Activated naive CD8-positive, alpha-beta T cell (primary cell): ENCODE results near the gene HHAT.

Experiments
- H3K27ac Mint-ChIP-seq: one replicate; pipeline ENCODE4 v1.8.0; 2021; ENCODE audit warnings: mixed read lengths
- H3K27me3 Mint-ChIP-seq: one replicate; pipeline ENCODE4 v1.8.0; 2021; ENCODE audit warnings: mixed read lengths
- H3K36me3 Mint-ChIP-seq: one replicate; pipeline ENCODE4 v1.8.0; 2021; ENCODE audit warnings: mixed read lengths
- H3K4me1 Mint-ChIP-seq: one replicate; pipeline ENCODE4 v1.8.0; 2021; ENCODE audit warnings: low read depth, mixed read lengths
- H3K4me3 Mint-ChIP-seq: one replicate; pipeline ENCODE4 v1.8.0; 2021; ENCODE audit warnings: mild to moderate bottlenecking, mixed read lengths
- H3K9me3 Mint-ChIP-seq: one replicate; pipeline ENCODE4 v1.8.0; 2021; ENCODE audit warnings: low read depth, mixed read lengths

HHAT gene

GRCh38 chr1:210596641-210597040 is 267.9 kb downstream of the HHAT start:
- Mint-ChIP-seq H3K36me3 (peaks cover 7% of the 10 kb centered on the region), H3K27ac (no peak overlapping the region), H3K4me3 (no peak overlapping the region), H3K4me1 (no peaks in the 10 kb centered on the region), H3K9me3 (peaks cover 3% of the 10 kb centered on the region), H3K27me3 (no peaks in the 10 kb centered on the region)

GRCh38 chr1:210597555-210598134 is 268.9 kb downstream of the HHAT start:
- Mint-ChIP-seq H3K36me3 (peaks cover 10% of the 10 kb centered on the region), H3K27me3 (no peaks in the 10 kb centered on the region), H3K4me1 (no peaks in the 10 kb centered on the region), H3K4me3 (no peak overlapping the region), H3K9me3 (no peaks in the 10 kb centered on the region), H3K27ac (no peak overlapping the region)

GRCh38 chr1:210598135-210598652 is 269.5 kb downstream of the HHAT start:
- Mint-ChIP-seq H3K9me3 (no peaks in the 10 kb centered on the region), H3K4me1 (no peaks in the 10 kb centered on the region), H3K36me3 (peaks cover 10% of the 10 kb centered on the region), H3K27ac (no peak overlapping the region), H3K4me3 (no peak overlapping the region), H3K27me3 (no peaks in the 10 kb centered on the region)

- Mint-ChIP-seq H3K9me3 (no peaks in the 10 kb centered on the region), H3K27me3 (no peaks in the 10 kb centered on the region), H3K4me1 (no peaks in the 10 kb centered on the region), H3K36me3 (peaks cover 10% of the 10 kb centered on the region), H3K27ac (no peak overlapping the region), H3K4me3 (no peak overlapping the region)
Observed at GRCh38 chr1:210600421-210601159, 271.9 kb downstream of the HHAT start.

GRCh38 chr1:210603123-210603522 is 274.4 kb downstream of the HHAT start:
- Mint-ChIP-seq H3K4me3 (no peak overlapping the region), H3K27ac (no peak overlapping the region), H3K4me1 (no peaks in the 10 kb centered on the region), H3K9me3 (peaks cover 6% of the 10 kb centered on the region), H3K36me3 (peaks cover 10% of the 10 kb centered on the region), H3K27me3 (no peaks in the 10 kb centered on the region)

GRCh38 chr1:210605099-210605498 is 276.4 kb downstream of the HHAT start:
- Mint-ChIP-seq H3K9me3 (peaks cover 6% of the 10 kb centered on the region), H3K4me1 (no peaks in the 10 kb centered on the region), H3K36me3 (peaks cover 2% of the 10 kb centered on the region), H3K4me3 (no peak overlapping the region), H3K27me3 (no peaks in the 10 kb centered on the region), H3K27ac (no peak overlapping the region)

GRCh38 chr1:210607361-210607760 is 278.7 kb downstream of the HHAT start:
- H3K9me3 Mint-ChIP-seq: peaks cover 11% of the 10 kb centered on the region
- H3K4me3 Mint-ChIP-seq: no peak overlapping the region

GRCh38 chr1:210608767-210609166 is 280.1 kb downstream of the HHAT start:
- Mint-ChIP-seq H3K4me1 (no peaks in the 10 kb centered on the region), H3K27ac (no peak overlapping the region), H3K27me3 (no peaks in the 10 kb centered on the region), H3K9me3 (peaks cover 11% of the 10 kb centered on the region), H3K4me3 (no peak overlapping the region), H3K36me3 (peaks cover 2% of the 10 kb centered on the region)

More at GRCh38 chr1:210607361-210607760, 278.7 kb downstream of the HHAT start:
- H3K4me1 Mint-ChIP-seq: no peaks in the 10 kb centered on the region
- peaks cover 2% of the 10 kb centered on the region for H3K36me3 Mint-ChIP-seq
- no peak overlapping the region for H3K27ac Mint-ChIP-seq
- no peaks in the 10 kb centered on the region for H3K27me3 Mint-ChIP-seq

- H3K36me3 Mint-ChIP-seq: peaks cover 2% of the 10 kb centered on the region
- no peak overlapping the region for H3K27ac Mint-ChIP-seq
- no peaks in the 10 kb centered on the region for H3K27me3 Mint-ChIP-seq
- H3K4me1 Mint-ChIP-seq: no peaks in the 10 kb centered on the region
- H3K9me3 Mint-ChIP-seq: peaks cover 5% of the 10 kb centered on the region
- H3K4me3 Mint-ChIP-seq: no peak overlapping the region
Observed at GRCh38 chr1:210616356-210616755, 287.7 kb downstream of the HHAT start.

- peaks cover under 1% of the 10 kb centered on the region for H3K9me3 Mint-ChIP-seq
- no peaks in the 10 kb centered on the region for H3K27me3 Mint-ChIP-seq
- H3K4me1 Mint-ChIP-seq: no peaks in the 10 kb centered on the region
- H3K27ac Mint-ChIP-seq: no peak overlapping the region
- H3K36me3 Mint-ChIP-seq: no peaks in the 10 kb centered on the region
- no peak overlapping the region for H3K4me3 Mint-ChIP-seq
Observed at GRCh38 chr1:210617293-210617692, 288.6 kb downstream of the HHAT start.

GRCh38 chr1:210618369-210618768 is 289.7 kb downstream of the HHAT start:
- H3K36me3 Mint-ChIP-seq: no peaks in the 10 kb centered on the region

GRCh38 chr1:210620867-210621488 is 292.3 kb downstream of the HHAT start:
- Mint-ChIP-seq H3K27me3 (no peaks in the 10 kb centered on the region), H3K4me1 (no peaks in the 10 kb centered on the region), H3K9me3 (no peaks in the 10 kb centered on the region), H3K27ac (no peak overlapping the region), H3K36me3 (peaks cover 2% of the 10 kb centered on the region), H3K4me3 (no peak overlapping the region)

More at GRCh38 chr1:210618369-210618768, 289.7 kb downstream of the HHAT start:
- H3K4me3 Mint-ChIP-seq: no peak overlapping the region
- H3K4me1 Mint-ChIP-seq: no peaks in the 10 kb centered on the region
- no peak overlapping the region for H3K27ac Mint-ChIP-seq
- H3K27me3 Mint-ChIP-seq: no peaks in the 10 kb centered on the region
- no peaks in the 10 kb centered on the region for H3K9me3 Mint-ChIP-seq

- H3K27ac Mint-ChIP-seq: no peak overlapping the region
- H3K36me3 Mint-ChIP-seq: peaks cover 2% of the 10 kb centered on the region
- no peaks in the 10 kb centered on the region for H3K4me1 Mint-ChIP-seq
- H3K4me3 Mint-ChIP-seq: no peak overlapping the region
- no peaks in the 10 kb centered on the region for H3K9me3 Mint-ChIP-seq
- no peaks in the 10 kb centered on the region for H3K27me3 Mint-ChIP-seq
Observed at GRCh38 chr1:210621712-210622111, 293.0 kb downstream of the HHAT start.

- Mint-ChIP-seq H3K9me3 (no peaks in the 10 kb centered on the region), H3K27me3 (no peaks in the 10 kb centered on the region), H3K4me3 (no peak overlapping the region), H3K36me3 (peaks cover 2% of the 10 kb centered on the region), H3K27ac (no peak overlapping the region), H3K4me1 (no peaks in the 10 kb centered on the region)
Observed at GRCh38 chr1:210624722-210625121, 296.0 kb downstream of the HHAT start.

- Mint-ChIP-seq H3K27me3 (no peaks in the 10 kb centered on the region), H3K27ac (no peak overlapping the region), H3K9me3 (no peaks in the 10 kb centered on the region), H3K36me3 (peaks cover 2% of the 10 kb centered on the region), H3K4me1 (no peaks in the 10 kb centered on the region), H3K4me3 (no peak overlapping the region)
Observed at GRCh38 chr1:210625715-210626114, 297.0 kb downstream of the HHAT start.
